Activated CD4-positive, alpha-beta T cell treated with anti-CD3 and anti-CD28 coated beads for 36 hours (primary cell): Measurements from ENCODE around the gene POMGNT1. TPM values are rescaled to one million over a fixed set of nuclear protein-coding genes. Genes with fewer than 3 reads are reported as not detected.

ENCODE experiments used
- ATAC-seq: fragments of 200-7000 bp; cut with Tn5 transposase; one replicate; pipeline ENCODE4 v1.10.0; 2021; ENCODE audit warnings: mild to moderate bottlenecking, moderate library complexity
- CTCF ChIA-PET: fragments of 350-600 bp; sonication (Branson Sonifier 250); formaldehyde crosslinking; loops from one replicate; lab custom pipeline; 2021; ENCODE audit warnings: antibody characterized with exemption; lab: Charles Lee
- POLR2A ChIA-PET: fragments of 350-600 bp; sonication (Branson Sonifier 250); formaldehyde crosslinking; loops from one replicate; lab custom pipeline; 2021; ENCODE audit warnings: antibody characterized with exemption, inconsistent platforms; lab: Charles Lee
- DNase-seq: peaks from one replicate; pipeline ENCODE4 v3.0.0-alpha.2; 2020
- H3K27ac Mint-ChIP-seq: one replicate; pipeline ENCODE4 v1.8.0; 2021; ENCODE audit warnings: mixed read lengths
- H3K27me3 Mint-ChIP-seq: one replicate; pipeline ENCODE4 v1.8.0; 2021; ENCODE audit warnings: mixed read lengths
- H3K36me3 Mint-ChIP-seq: one replicate; pipeline ENCODE4 v1.8.0; 2021; ENCODE audit warnings: low read depth, mixed read lengths
- H3K4me1 Mint-ChIP-seq: one replicate; pipeline ENCODE4 v1.8.0; 2021; ENCODE audit warnings: mixed read lengths
- H3K4me3 Mint-ChIP-seq: one replicate; pipeline ENCODE4 v1.8.0; 2021; ENCODE audit warnings: mild to moderate bottlenecking, moderate library complexity, mixed read lengths
- H3K9me3 Mint-ChIP-seq: one replicate; pipeline ENCODE4 v1.8.0; 2021; ENCODE audit warnings: low read depth, mixed read lengths
- intact Hi-C, 2 experiments: fragments of 100-400 bp; cut with DNase I in 1 of 2; cut with micrococcal nuclease in 1 of 2; formaldehyde crosslinking; loops; one replicate each; pipeline versions ENCODE4 v1.14.2 to v1.15.1; 2022 to 2024; cut with DNase I, micrococcal nuclease
- total RNA-seq, 2 experiments: library from RNA; stranded (reverse); gene quantifications; one replicate each; pipeline ENCODE4 v1.2.3, GENCODE V29; 2021

POMGNT1 gene
- total RNA-seq, 2 experiments from 2014 or later, result 36.4 to 36.5 TPM

- ChIA-PET POLR2A (no interaction called here), CTCF (interaction anchor here (1.3 to 1.4 kb wide), 2 partner anchors 111 to 135 kb away, joined by 5 to 7 read pairs; no protein-coding TSS in a partner anchor)
- intact Hi-C loops, result no loop called here
Observed at GRCh38 chr1:46171871-46172270, 26.4 kb downstream of the POMGNT1 start.

GRCh38 chr1:46171351-46171750 is 26.9 kb downstream of the POMGNT1 start:
- Mint-ChIP-seq H3K4me3 (no peak overlapping the region), H3K4me1 (peaks cover 14% of the 10 kb centered on the region), H3K27me3 (no peaks in the 10 kb centered on the region), H3K27ac (no peak overlapping the region), H3K36me3 (no peaks in the 10 kb centered on the region), H3K9me3 (no peaks in the 10 kb centered on the region)
- ChIA-PET CTCF (interaction anchor here (1.3 kb wide), 1 partner anchor 111 kb away, joined by 5 read pairs; no protein-coding TSS in a partner anchor), POLR2A (no interaction called here)
- intact Hi-C loops, result no loop called here
- ATAC-seq, result no peak
- DNase-seq, result no peak

More at GRCh38 chr1:46171871-46172270, 26.4 kb downstream of the POMGNT1 start:
- Mint-ChIP-seq H3K27me3 (no peaks in the 10 kb centered on the region), H3K9me3 (no peaks in the 10 kb centered on the region), H3K4me1 (peaks cover 9% of the 10 kb centered on the region), H3K4me3 (no peak overlapping the region), H3K27ac (no peak overlapping the region), H3K36me3 (no peaks in the 10 kb centered on the region)
- no peak for ATAC-seq
- no peak for DNase-seq

- H3K27ac Mint-ChIP-seq, result no peak overlapping the region
- ChIA-PET POLR2A (no interaction called here), CTCF (interaction anchor here (0.8 to 2.3 kb wide), 2 partner anchors 12 to 28 kb away, joined by 3 to 10 read pairs; partner anchors contain the start of gene POMGNT1)
- no peaks in the 10 kb centered on the region for H3K36me3 Mint-ChIP-seq
- no peaks in the 10 kb centered on the region for H3K27me3 Mint-ChIP-seq
- DNase-seq (no peak), ATAC-seq (no peak)
- peaks cover 17% of the 10 kb centered on the region for H3K4me1 Mint-ChIP-seq
- intact Hi-C loops, result no loop called here
- no peak overlapping the region for H3K4me3 Mint-ChIP-seq
- no peaks in the 10 kb centered on the region for H3K9me3 Mint-ChIP-seq
Observed at GRCh38 chr1:46169811-46170454, 28.3 kb downstream of the POMGNT1 start.

- H3K4me1 Mint-ChIP-seq, result peaks cover 17% of the 10 kb centered on the region
- H3K9me3 Mint-ChIP-seq, result no peaks in the 10 kb centered on the region
- POLR2A ChIA-PET, result no interaction called here
- DNase-seq (no peak), ATAC-seq (no peak)
- H3K27me3 Mint-ChIP-seq, result no peaks in the 10 kb centered on the region
- intact Hi-C loops, result no loop called here
- CTCF ChIA-PET, result interaction anchor here (0.6 to 2.4 kb wide), 5 partner anchors 9 to 131 kb away, joined by 3 to 10 read pairs (median 4); no protein-coding TSS in a partner anchor
- H3K36me3 Mint-ChIP-seq, result no peaks in the 10 kb centered on the region
- no peak overlapping the region for H3K4me3 Mint-ChIP-seq
- no peak overlapping the region for H3K27ac Mint-ChIP-seq
Observed at GRCh38 chr1:46168477-46168876, 29.8 kb downstream of the POMGNT1 start.

GRCh38 chr1:46166521-46167462 is 31.4 kb downstream of the POMGNT1 start:
- intact Hi-C loops, result loop anchor here in 1 of 2 experiments (2.0 kb wide), 1 partner anchor 34 kb away; the partner anchor contains the start of gene PIK3R3
- H3K27ac Mint-ChIP-seq, result peak overlapping the region; percentile 85
- ATAC-seq, result peak; percentile 76

GRCh38 chr1:46160212-46160611 is 38.0 kb downstream of the POMGNT1 start:
- ATAC-seq (no peak), DNase-seq (no peak)
- H3K9me3 Mint-ChIP-seq, result no peaks in the 10 kb centered on the region
- H3K36me3 Mint-ChIP-seq, result no peaks in the 10 kb centered on the region
- H3K4me1 Mint-ChIP-seq, result no peaks in the 10 kb centered on the region
- ChIA-PET CTCF (interaction anchor here (2.0 kb wide), 1 partner anchor 8 kb away, joined by 4 read pairs; no protein-coding TSS in a partner anchor), POLR2A (interaction anchor here (0.6 kb wide), 1 partner anchor 287 kb away, joined by 3 read pairs; no protein-coding TSS in a partner anchor)
- H3K4me3 Mint-ChIP-seq, result no peak overlapping the region
- H3K27ac Mint-ChIP-seq, result no peak overlapping the region
- intact Hi-C loops, result no loop called here
- H3K27me3 Mint-ChIP-seq, result no peaks in the 10 kb centered on the region

More at GRCh38 chr1:46166521-46167462, 31.4 kb downstream of the POMGNT1 start:
- Mint-ChIP-seq H3K36me3 (no peaks in the 10 kb centered on the region), H3K27me3 (no peaks in the 10 kb centered on the region), H3K9me3 (no peaks in the 10 kb centered on the region), H3K4me3 (peak overlapping the region; percentile 65), H3K4me1 (peaks cover 17% of the 10 kb centered on the region)
- DNase-seq, result peak; percentile 71
- ChIA-PET POLR2A (interaction anchor here (0.6 to 1.4 kb wide), 3 partner anchors 18 to 80 kb away, joined by 3 to 5 read pairs (median 3); no protein-coding TSS in a partner anchor), CTCF (interaction anchor here (0.5 to 2.4 kb wide), 10 partner anchors 12 to 129 kb away, joined by 3 to 9 read pairs (median 4); no protein-coding TSS in a partner anchor)

- CTCF ChIA-PET, result interaction anchor here (2.0 kb wide), 1 partner anchor 9 kb away, joined by 4 read pairs; no protein-coding TSS in a partner anchor
- no peaks in the 10 kb centered on the region for H3K4me1 Mint-ChIP-seq
- no peak for DNase-seq
Observed at GRCh38 chr1:46159516-46159915, 38.7 kb downstream of the POMGNT1 start.

GRCh38 chr1:46158312-46159281 is 39.6 kb downstream of the POMGNT1 start:
- no peak overlapping the region for H3K4me3 Mint-ChIP-seq
- intact Hi-C loops, result no loop called here
- no peaks in the 10 kb centered on the region for H3K27me3 Mint-ChIP-seq
- no peaks in the 10 kb centered on the region for H3K36me3 Mint-ChIP-seq
- POLR2A ChIA-PET, result interaction anchor here (0.7 kb wide), 1 partner anchor 63 kb away, joined by 3 read pairs; no protein-coding TSS in a partner anchor
- ATAC-seq (no peak), DNase-seq (no peak)
- no peak overlapping the region for H3K27ac Mint-ChIP-seq
- no peaks in the 10 kb centered on the region for H3K4me1 Mint-ChIP-seq
- CTCF ChIA-PET, result interaction anchor here (1.0 to 2.0 kb wide), 3 partner anchors 10 to 127 kb away, joined by 3 to 4 read pairs (median 4); no protein-coding TSS in a partner anchor
- H3K9me3 Mint-ChIP-seq, result no peaks in the 10 kb centered on the region

More at GRCh38 chr1:46159516-46159915, 38.7 kb downstream of the POMGNT1 start:
- Mint-ChIP-seq H3K27ac (no peak overlapping the region), H3K36me3 (no peaks in the 10 kb centered on the region), H3K9me3 (no peaks in the 10 kb centered on the region), H3K4me3 (no peak overlapping the region), H3K27me3 (no peaks in the 10 kb centered on the region)
- POLR2A ChIA-PET, result no interaction called here
- intact Hi-C loops, result no loop called here
- ATAC-seq, result no peak

GRCh38 chr1:46157916-46158311 is 40.3 kb downstream of the POMGNT1 start:
- Mint-ChIP-seq H3K9me3 (no peaks in the 10 kb centered on the region), H3K27ac (no peak overlapping the region), H3K4me3 (no peak overlapping the region), H3K4me1 (no peaks in the 10 kb centered on the region), H3K27me3 (no peaks in the 10 kb centered on the region), H3K36me3 (no peaks in the 10 kb centered on the region)
- DNase-seq, result no peak
- intact Hi-C loops, result no loop called here
- no peak for ATAC-seq
- ChIA-PET CTCF (interaction anchor here (0.6 to 1.3 kb wide), 3 partner anchors 35 to 126 kb away, joined by 3 to 5 read pairs (median 4); no protein-coding TSS in a partner anchor), POLR2A (no interaction called here)

GRCh38 chr1:46153732-46154131 is 44.5 kb downstream of the POMGNT1 start:
- Mint-ChIP-seq H3K4me3 (no peak overlapping the region), H3K27ac (no peak overlapping the region), H3K9me3 (no peaks in the 10 kb centered on the region), H3K27me3 (no peaks in the 10 kb centered on the region), H3K36me3 (no peaks in the 10 kb centered on the region), H3K4me1 (no peaks in the 10 kb centered on the region)
- intact Hi-C loops, result no loop called here
- DNase-seq (no peak), ATAC-seq (no peak)
- ChIA-PET POLR2A (no interaction called here), CTCF (no interaction called here)
